Activated T-helper 2 cell treated with anti-CD3 and anti-CD28 coated beads, Interferon-gamma antibody, Interleukin-2, Interleukin-4, amounts not matched to agents 10 μg/mL and 5 μg/mL and 100 μg/mL, durations not matched to agents 14 hours and 24 hours and 36 hours (primary cell): Measurements from ENCODE around the gene CALHM3. TPM values are rescaled to one million over a fixed set of nuclear protein-coding genes. Genes with fewer than 3 reads are reported as not detected.
"Not testable (repeated sequence)": the region's sequence is repeated elsewhere in the genome, so short reads cannot be mapped to it uniquely, and the experiment has no call there.

Experiments
- DNase-seq: peaks from one replicate; pipeline ENCODE4 v3.0.0; 2021; ENCODE audit warnings: low spot score
- H3K27ac Mint-ChIP-seq: one replicate; pipeline ENCODE4 v1.8.0; 2021; ENCODE audit warnings: mixed read lengths
- H3K27me3 Mint-ChIP-seq: one replicate; pipeline ENCODE4 v1.8.0; 2021; ENCODE audit warnings: low read depth, mixed read lengths
- H3K36me3 Mint-ChIP-seq: one replicate; pipeline ENCODE4 v1.8.0; 2021; ENCODE audit warnings: low read depth, mixed read lengths
- H3K4me1 Mint-ChIP-seq: one replicate; pipeline ENCODE4 v1.8.0; 2021; ENCODE audit warnings: low read depth, mixed read lengths
- H3K4me3 Mint-ChIP-seq: one replicate; pipeline ENCODE4 v1.8.0; 2021; ENCODE audit warnings: low read depth, mild to moderate bottlenecking, moderate library complexity, mixed read lengths
- H3K9me3 Mint-ChIP-seq: one replicate; pipeline ENCODE4 v1.8.0; 2021; ENCODE audit warnings: mixed read lengths
- intact Hi-C: fragments of 100-400 bp; cut with micrococcal nuclease; formaldehyde crosslinking; loops from one replicate; pipeline ENCODE4 v1.15.1; 2023
- total RNA-seq: library from RNA; stranded (reverse); gene quantifications from 2 replicates; pipeline ENCODE4 v1.2.3, GENCODE V29; 2022

The CALHM3 gene
- total RNA-seq, 1 donor from 2014 or later, result not detected

- H3K27ac Mint-ChIP-seq, result no peak overlapping the region
- peaks cover 27% of the 10 kb centered on the region for H3K27me3 Mint-ChIP-seq
- H3K4me1 Mint-ChIP-seq, result peaks cover 8% of the 10 kb centered on the region
- intact Hi-C loops, result no loop called here
- no peaks in the 10 kb centered on the region for H3K9me3 Mint-ChIP-seq
- no peak for DNase-seq
- H3K36me3 Mint-ChIP-seq, result no peaks in the 10 kb centered on the region
- no peak overlapping the region for H3K4me3 Mint-ChIP-seq
These were observed 32.0 kb upstream of the CALHM3 start for GRCh38 chr10:103510791-103511752.

GRCh38 chr10:103510046-103510685, 31.1 kb upstream of the CALHM3 start:
- Mint-ChIP-seq H3K4me1 (peaks cover 3% of the 10 kb centered on the region), H3K9me3 (no peaks in the 10 kb centered on the region), H3K36me3 (no peaks in the 10 kb centered on the region), H3K27me3 (peaks cover 30% of the 10 kb centered on the region), H3K27ac (no peak overlapping the region), H3K4me3 (no peak overlapping the region)
- DNase-seq, result no peak
- intact Hi-C loops, result no loop called here

- Mint-ChIP-seq H3K4me3 (no peak overlapping the region), H3K4me1 (peaks cover 18% of the 10 kb centered on the region), H3K9me3 (no peaks in the 10 kb centered on the region), H3K27me3 (peaks cover 41% of the 10 kb centered on the region), H3K27ac (no peak overlapping the region), H3K36me3 (no peaks in the 10 kb centered on the region)
- no peak for DNase-seq
- intact Hi-C loops, result loop anchor here (10.0 kb wide), 1 partner anchor 157 kb away; no protein-coding TSS in a partner anchor
These were observed 28.5 kb upstream of the CALHM3 start for GRCh38 chr10:103507235-103508191.

- no peaks in the 10 kb centered on the region for H3K36me3 Mint-ChIP-seq
- H3K4me3 Mint-ChIP-seq, result no peak overlapping the region
- H3K27ac Mint-ChIP-seq, result no peak overlapping the region
- H3K27me3 Mint-ChIP-seq, result peaks cover 45% of the 10 kb centered on the region
- intact Hi-C loops, result loop anchor here (10.0 kb wide), 1 partner anchor 159 kb away; no protein-coding TSS in a partner anchor
- DNase-seq, result no peak
- H3K9me3 Mint-ChIP-seq, result no peaks in the 10 kb centered on the region
- peaks cover 21% of the 10 kb centered on the region for H3K4me1 Mint-ChIP-seq
These were observed 27.0 kb upstream of the CALHM3 start for GRCh38 chr10:103506061-103506460.

- intact Hi-C loops, result loop anchor here (1.0 to 10.0 kb wide), 2 partner anchors 50 to 161 kb away; no protein-coding TSS in a partner anchor
- peak overlapping the region; percentile 47 for H3K27ac Mint-ChIP-seq
- no peaks in the 10 kb centered on the region for H3K36me3 Mint-ChIP-seq
- peak; percentile 39 for DNase-seq
- peaks cover 35% of the 10 kb centered on the region for H3K4me1 Mint-ChIP-seq
- peaks cover 56% of the 10 kb centered on the region for H3K27me3 Mint-ChIP-seq
- no peaks in the 10 kb centered on the region for H3K9me3 Mint-ChIP-seq
- no peak overlapping the region for H3K4me3 Mint-ChIP-seq
These were observed 25.2 kb upstream of the CALHM3 start for GRCh38 chr10:103504181-103504783.

GRCh38 chr10:103503777-103504176, 24.7 kb upstream of the CALHM3 start:
- H3K9me3 Mint-ChIP-seq, DNase-seq, H3K27ac Mint-ChIP-seq, H3K36me3 Mint-ChIP-seq, H3K4me3 Mint-ChIP-seq: not testable (repeated sequence)
- intact Hi-C loops, result loop anchor here (1.0 to 10.0 kb wide), 2 partner anchors 51 to 161 kb away; no protein-coding TSS in a partner anchor
- Mint-ChIP-seq H3K27me3 (peaks cover 61% of the 10 kb centered on the region), H3K4me1 (peaks cover 35% of the 10 kb centered on the region)

- H3K27me3 Mint-ChIP-seq, result peaks cover 64% of the 10 kb centered on the region
- H3K4me1 Mint-ChIP-seq, result peaks cover 35% of the 10 kb centered on the region
- no peaks in the 10 kb centered on the region for H3K36me3 Mint-ChIP-seq
- no peaks in the 10 kb centered on the region for H3K9me3 Mint-ChIP-seq
- no peak overlapping the region for H3K27ac Mint-ChIP-seq
- intact Hi-C loops, result loop anchor here (10.0 kb wide), 1 partner anchor 162 kb away; no protein-coding TSS in a partner anchor
- H3K4me3 Mint-ChIP-seq, result no peak overlapping the region
- no peak for DNase-seq
These were observed 24.0 kb upstream of the CALHM3 start for GRCh38 chr10:103502849-103503660.

GRCh38 chr10:103501186-103501585, 22.1 kb upstream of the CALHM3 start:
- Mint-ChIP-seq H3K36me3 (no peaks in the 10 kb centered on the region), H3K27ac (no peak overlapping the region), H3K27me3 (peaks cover 61% of the 10 kb centered on the region), H3K4me3 (no peak overlapping the region), H3K9me3 (no peaks in the 10 kb centered on the region), H3K4me1 (peaks cover 32% of the 10 kb centered on the region)
- DNase-seq, result no peak
- intact Hi-C loops, result loop anchor here (10.0 kb wide), 1 partner anchor 164 kb away; no protein-coding TSS in a partner anchor

GRCh38 chr10:103500481-103500880, 21.4 kb upstream of the CALHM3 start:
- DNase-seq, result no peak
- peaks cover 61% of the 10 kb centered on the region for H3K27me3 Mint-ChIP-seq
- intact Hi-C loops, result loop anchor here (10.0 kb wide), 1 partner anchor 164 kb away; no protein-coding TSS in a partner anchor
- no peak overlapping the region for H3K27ac Mint-ChIP-seq
- peaks cover 32% of the 10 kb centered on the region for H3K4me1 Mint-ChIP-seq
- no peaks in the 10 kb centered on the region for H3K9me3 Mint-ChIP-seq
- H3K4me3 Mint-ChIP-seq, result no peak overlapping the region
- no peaks in the 10 kb centered on the region for H3K36me3 Mint-ChIP-seq

- peaks cover 67% of the 10 kb centered on the region for H3K27me3 Mint-ChIP-seq
- no peak overlapping the region for H3K4me3 Mint-ChIP-seq
- no peaks in the 10 kb centered on the region for H3K36me3 Mint-ChIP-seq
- H3K9me3 Mint-ChIP-seq, result no peaks in the 10 kb centered on the region
- peaks cover 32% of the 10 kb centered on the region for H3K4me1 Mint-ChIP-seq
- intact Hi-C loops, result loop anchor here (10.0 kb wide), 1 partner anchor 165 kb away; no protein-coding TSS in a partner anchor
- no peak overlapping the region for H3K27ac Mint-ChIP-seq
- no peak for DNase-seq
These were observed 20.8 kb upstream of the CALHM3 start for GRCh38 chr10:103499881-103500280.

- Mint-ChIP-seq H3K9me3 (no peaks in the 10 kb centered on the region), H3K36me3 (no peaks in the 10 kb centered on the region), H3K27ac (no peak overlapping the region), H3K4me3 (no peak overlapping the region), H3K27me3 (peaks cover 69% of the 10 kb centered on the region), H3K4me1 (peaks cover 26% of the 10 kb centered on the region)
- intact Hi-C loops, result no loop called here
- DNase-seq, result no peak
These were observed 20.0 kb upstream of the CALHM3 start for GRCh38 chr10:103498936-103499638.
